ENCODE data around the gene ISCU. TPM values are rescaled to one million over a fixed set of nuclear protein-coding genes. Genes with fewer than 3 reads are reported as not detected.

The ISCU gene
- 157 and 159 TPM in 2 replicates for total RNA-seq (2014; rRNA removed; shearing (Covaris generic))

DNA sequence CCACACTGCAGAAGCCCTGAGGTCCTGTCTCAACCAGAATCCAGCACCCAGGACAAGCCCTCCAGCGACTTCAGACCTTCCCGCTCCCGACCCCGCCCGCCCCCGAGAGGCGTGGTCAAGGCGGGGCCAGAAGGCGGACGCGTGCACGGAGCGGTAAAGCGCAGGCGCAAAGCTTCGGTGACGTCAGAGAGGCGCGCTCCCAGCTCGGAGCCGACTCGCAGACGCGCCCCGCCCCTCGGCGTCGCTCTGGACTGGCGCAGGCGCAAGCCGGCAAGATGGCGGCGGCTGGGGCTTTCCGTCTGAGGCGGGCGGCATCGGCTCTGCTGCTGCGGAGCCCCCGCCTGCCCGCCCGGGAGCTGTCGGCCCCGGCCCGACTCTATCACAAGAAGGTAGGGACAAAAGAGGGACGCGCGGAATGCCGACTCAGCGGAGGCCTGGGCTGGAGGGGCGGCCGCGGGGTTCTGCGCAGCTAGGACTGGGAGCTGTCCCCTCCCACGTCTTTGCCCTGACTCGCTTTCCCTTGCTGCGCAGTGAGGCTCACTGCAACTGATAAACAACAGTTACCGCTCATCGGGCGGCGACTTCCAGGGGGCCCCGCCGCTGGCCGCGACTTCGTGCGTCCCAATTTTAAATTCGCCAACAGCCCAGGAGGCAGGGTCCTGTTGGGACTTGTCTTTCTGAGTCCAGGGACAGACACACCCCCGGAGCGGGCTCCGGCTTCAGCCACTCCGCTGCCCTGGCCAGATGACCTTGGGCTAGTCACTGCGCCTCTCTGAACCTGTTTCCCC is at the start of gene ISCU:
Gene ISCU (plus strand): TSS at position 249 of the 788 bp plus-strand sequence. CDS start 27 bp downstream, at position 276.
- in situ Hi-C loops (cut with HindIII; ENCODE audit: low sequenced_read_pairs): no loop called here
- peak; percentile 98 for DNase-seq (ENCODE audit: low spot score)

DNA sequence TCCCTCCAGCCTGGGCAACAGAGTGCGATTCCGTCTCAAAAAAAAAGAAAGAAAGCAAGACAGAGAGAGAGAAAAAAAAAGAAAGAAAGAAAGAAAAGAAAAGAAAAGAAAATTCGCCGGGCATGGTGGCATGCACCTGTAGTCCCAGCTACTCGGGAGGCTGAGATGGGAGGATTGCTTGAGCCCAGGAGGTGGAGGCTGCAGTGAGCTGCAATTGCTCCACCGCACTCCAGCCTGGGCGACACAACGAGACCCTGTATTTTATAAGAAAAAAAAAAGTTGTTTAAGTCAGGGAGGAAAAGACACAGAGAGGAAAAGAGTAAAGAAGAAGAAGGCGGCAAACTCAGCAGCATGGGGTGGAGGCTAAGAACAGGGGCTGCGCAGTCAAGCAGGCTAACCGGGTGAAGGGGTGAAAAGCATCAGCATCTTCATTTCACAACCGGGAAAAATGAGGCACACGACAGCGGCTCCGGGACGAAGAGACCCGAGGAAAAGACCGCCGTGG is 47.9 kb upstream of the ISCU start:
- in situ Hi-C loops (cut with HindIII; ENCODE audit: low sequenced_read_pairs): no loop called here

DNA sequence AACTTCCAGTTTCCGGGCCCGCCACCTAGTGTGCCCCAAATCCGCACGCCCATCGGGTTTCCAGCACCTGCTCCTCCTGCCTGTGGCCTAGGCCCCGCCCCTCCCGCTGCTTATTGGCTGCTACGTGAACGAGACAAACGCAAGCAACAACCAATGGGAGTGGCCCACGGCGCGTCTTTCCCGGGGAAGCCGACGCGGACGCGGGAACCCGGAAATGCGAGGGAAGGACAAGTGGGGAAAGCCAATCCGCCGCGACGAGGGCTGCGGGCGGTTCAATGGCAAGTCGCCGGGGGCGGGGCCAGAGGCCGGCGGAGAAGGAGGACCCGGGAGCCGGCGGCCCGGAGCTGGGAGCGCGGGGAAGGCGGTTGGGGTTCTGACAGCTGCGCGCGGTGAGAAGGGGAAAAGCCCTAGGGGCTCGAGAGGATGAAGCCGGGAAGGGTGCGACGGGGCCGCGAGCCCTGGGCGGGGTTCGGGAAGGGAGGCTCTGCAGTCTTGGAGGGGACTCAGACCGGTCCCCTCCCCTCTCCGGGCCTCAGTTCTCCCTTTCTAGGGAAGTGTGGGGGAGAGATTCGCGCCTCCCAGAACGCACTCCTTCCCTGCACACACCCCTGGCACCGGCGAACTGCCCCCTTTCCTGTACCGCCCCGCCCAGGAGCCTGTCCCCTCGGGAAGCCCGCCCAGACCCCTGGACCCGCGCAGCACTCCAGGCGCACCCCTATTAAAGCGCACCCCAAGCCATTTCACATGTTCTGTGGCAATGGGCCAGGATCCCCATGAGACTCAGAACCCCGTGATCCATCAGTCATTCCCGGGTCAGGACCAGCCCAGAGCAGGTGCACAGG is 47.2 kb upstream of the ISCU start, which contains the start of gene FICD:
Gene FICD (plus strand): TSS at position 305 of the 842 bp plus-strand sequence. CDS start 1,696 bp downstream, outside the sequence.
- peak; percentile 100 for DNase-seq (ENCODE audit: low spot score)
- in situ Hi-C loops (cut with HindIII; ENCODE audit: low sequenced_read_pairs): no loop called here

More for the DNA sequence above, 47.9 kb upstream of the ISCU start:
- no peak for DNase-seq (ENCODE audit: low spot score)

DNA sequence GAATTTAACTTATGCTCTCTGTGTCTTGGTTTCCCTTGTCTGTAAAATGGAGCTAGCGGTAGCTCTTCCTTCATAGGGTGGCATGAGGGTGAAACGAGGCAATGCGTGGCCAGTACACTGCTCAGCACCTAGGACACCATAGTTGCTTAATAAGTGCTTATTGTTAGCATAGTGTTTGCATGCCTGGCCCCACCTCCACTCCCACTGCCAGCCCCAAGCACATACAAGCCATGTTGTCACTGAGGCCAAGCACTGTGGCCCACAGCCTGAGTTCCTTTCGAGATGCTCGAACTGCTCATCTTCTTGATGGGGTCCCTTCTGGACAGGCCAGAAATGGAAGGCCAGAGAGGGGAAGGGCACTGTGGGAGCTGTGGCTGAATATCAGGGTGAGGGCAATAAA is 46.5 kb upstream of the ISCU start:
- in situ Hi-C loops (cut with HindIII; ENCODE audit: low sequenced_read_pairs): no loop called here
- no peak for DNase-seq (ENCODE audit: low spot score)

DNA sequence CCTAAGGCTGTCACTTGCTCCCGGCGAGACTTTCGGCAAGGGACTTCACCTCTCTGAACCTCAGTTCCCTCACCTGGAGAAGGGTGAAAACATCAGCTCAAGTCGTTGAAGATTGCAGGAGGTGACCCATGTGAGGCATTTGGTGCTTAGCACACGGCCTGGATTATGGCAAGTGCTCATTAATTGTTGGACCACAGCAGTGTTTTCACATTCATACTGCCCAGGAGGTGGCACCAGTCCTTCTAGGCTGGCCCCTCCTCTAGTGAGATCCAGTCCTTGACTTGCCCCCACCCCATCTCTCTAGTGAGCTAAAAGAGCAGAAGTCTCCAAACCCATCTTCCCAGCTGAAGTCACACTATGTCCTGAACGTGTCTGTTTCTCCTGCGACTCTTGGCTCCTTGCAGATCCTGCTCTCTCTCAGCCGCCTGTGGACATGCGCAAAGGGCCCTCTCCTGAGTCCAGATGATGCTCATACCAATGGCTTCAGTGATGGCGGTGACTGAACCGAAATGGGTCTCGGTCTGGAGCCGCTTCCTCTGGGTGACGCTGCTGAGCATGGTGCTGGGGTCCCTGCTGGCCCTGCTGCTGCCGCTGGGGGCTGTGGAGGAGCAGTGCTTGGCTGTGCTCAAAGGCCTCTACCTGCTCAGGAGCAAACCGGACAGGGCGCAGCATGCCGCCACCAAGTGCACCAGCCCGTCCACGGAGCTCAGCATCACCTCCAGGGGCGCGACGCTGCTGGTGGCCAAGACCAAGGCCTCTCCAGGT is 45.7 kb upstream of the ISCU start:
- in situ Hi-C loops (cut with HindIII; ENCODE audit: low sequenced_read_pairs): no loop called here
- no peak for DNase-seq (ENCODE audit: low spot score)

DNA sequence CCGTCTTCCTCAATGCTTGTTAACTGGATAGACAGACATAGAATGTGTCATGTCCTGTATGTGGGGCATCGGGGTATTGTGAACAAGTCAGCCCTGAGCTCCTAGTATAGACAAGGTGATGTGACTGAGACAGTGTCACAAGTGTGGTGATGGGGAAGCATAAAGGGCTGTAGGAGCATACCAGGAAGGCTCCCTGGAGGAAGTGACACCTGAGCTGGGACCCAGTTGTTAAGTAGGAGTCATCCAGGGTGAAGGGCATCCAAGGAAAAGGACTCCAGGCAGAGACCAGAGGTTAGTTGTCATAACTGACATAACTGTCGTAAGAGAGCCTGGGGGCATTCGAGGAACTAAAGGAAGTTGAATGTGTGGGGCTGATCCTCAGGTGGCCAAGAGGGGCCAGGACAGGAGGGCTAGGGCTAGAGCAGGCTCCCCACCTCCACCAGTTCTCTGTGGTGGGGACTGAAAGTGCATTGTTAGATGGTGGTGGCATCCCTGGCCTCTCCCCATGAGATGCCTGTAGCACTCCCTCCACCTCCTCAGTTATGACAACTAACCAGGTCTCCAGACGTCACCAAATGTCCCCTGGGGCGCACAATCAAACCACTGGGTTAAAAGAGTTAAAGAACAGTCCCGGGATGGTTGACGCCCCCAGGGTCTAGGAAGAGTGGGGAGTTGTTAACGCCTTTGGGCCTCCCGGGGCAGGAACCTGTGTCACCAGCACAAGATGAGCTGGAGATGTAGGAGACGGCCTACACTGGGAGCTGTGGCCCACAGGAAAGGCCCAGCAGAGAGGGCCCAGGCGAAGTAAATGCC is 44.9 kb upstream of the ISCU start:
- in situ Hi-C loops (cut with HindIII; ENCODE audit: low sequenced_read_pairs): no loop called here

DNA sequence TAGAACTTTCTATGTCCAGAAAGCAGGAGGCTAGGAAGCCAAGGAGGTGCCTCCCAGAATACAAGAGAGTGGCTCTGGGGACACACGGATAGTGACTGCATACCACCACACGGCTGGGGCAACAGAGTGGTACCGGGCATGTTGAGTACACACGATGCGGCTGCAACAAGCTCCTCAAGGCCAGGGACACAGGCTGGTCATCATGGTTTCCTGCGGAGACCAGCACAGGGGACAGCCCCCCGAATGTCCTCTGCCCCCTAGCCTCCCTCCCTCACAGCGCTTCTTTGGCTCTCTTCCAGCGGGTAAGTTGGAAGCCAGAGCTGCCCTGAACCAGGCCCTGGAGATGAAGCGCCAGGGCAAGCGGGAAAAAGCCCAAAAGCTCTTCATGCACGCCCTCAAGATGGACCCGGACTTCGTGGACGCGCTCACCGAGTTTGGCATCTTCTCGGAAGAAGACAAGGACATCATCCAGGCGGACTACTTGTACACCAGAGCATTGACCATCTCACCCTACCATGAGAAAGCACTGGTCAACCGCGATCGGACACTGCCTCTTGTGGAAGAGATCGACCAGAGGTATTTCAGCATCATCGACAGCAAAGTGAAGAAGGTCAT is 44.2 kb upstream of the ISCU start:
- no peak for DNase-seq (ENCODE audit: low spot score)
- in situ Hi-C loops (cut with HindIII; ENCODE audit: low sequenced_read_pairs): no loop called here

More for the DNA sequence above, 44.9 kb upstream of the ISCU start:
- DNase-seq (ENCODE audit: low spot score): no peak

DNA sequence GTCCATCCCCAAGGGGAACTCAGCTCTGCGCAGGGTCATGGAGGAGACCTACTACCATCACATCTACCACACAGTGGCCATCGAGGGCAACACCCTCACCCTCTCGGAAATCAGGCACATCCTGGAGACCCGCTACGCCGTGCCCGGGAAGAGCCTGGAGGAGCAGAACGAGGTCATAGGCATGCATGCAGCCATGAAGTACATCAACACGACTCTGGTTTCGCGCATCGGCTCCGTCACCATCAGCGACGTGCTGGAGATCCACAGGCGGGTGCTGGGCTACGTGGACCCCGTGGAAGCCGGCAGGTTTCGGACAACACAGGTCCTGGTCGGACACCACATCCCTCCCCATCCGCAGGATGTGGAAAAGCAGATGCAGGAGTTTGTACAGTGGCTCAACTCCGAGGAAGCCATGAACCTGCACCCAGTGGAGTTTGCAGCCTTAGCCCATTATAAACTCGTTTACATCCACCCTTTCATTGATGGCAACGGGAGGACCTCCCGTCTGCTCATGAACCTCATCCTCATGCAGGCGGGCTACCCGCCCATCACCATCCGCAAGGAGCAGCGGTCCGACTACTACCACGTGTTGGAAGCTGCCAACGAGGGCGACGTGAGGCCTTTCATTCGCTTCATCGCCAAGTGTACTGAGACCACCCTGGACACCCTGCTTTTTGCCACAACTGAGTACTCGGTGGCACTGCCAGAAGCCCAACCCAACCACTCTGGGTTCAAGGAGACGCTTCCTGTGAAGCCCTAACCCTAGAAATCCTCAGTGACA is 43.5 kb upstream of the ISCU start:
- no peak for DNase-seq (ENCODE audit: low spot score)
- in situ Hi-C loops (cut with HindIII; ENCODE audit: low sequenced_read_pairs): no loop called here

DNA sequence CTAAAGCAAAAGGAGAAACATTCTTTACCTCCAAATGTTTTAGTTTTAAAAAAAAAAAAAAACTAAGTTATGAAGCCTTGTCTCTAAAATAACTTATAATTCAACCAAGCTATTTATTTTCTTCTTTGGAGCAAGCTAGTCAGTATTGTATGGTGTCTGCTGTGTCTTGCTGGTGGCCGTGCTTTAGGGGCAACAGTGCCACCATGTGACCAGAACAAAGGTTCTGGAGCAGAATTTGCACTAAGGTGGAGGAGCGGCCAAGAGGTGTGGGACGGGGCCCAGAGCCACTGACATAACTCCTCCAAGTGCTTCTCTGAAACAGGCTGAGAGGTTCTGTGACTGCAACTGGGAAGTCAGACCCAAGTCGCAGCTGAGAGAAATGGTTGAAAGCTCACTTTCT is 42.8 kb upstream of the ISCU start:
- in situ Hi-C loops (cut with HindIII; ENCODE audit: low sequenced_read_pairs): no loop called here
- DNase-seq (ENCODE audit: low spot score): peak; percentile 73

DNA sequence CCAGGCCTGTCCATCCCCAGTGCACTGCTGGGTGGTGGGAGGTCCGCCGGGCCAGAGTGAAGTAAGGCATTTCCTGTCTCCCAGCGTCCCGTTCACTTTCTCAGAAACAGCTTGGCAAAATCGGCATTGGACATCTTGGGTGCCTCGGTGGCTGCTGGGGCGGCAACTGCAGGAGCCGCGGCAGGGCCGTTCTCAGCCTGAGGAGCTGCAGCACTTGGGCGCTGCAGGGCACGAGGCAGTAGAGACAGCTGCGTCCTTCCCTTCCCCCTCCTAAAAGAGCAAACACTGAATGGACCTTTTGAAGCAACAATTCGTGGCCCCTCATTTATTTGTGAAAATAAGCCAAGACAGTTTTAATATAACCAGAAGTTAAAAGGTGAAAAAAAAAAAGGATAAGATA is 39.0 kb upstream of the ISCU start:
- in situ Hi-C loops (cut with HindIII; ENCODE audit: low sequenced_read_pairs): no loop called here
- DNase-seq (ENCODE audit: low spot score): no peak

DNA sequence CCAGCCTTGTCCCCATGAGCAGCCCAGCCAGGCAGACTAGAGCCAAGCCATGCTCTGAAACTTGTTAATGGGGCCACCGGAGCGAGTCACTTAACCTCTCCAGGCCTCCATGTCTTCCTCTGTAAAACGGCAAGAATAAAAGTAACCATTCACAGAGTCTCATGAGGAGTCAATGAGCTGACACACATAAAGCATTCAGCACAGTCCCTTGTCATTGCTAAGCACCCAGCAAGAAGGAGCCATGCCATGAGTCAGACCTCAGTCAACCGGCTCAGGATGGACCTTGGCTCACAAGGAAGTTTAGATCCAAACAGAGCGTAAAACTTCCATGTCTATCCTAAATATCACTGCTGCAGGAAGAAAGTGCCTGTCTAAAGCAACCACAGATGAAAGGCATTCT is 36.7 kb upstream of the ISCU start:
- no peak for DNase-seq (ENCODE audit: low spot score)
- in situ Hi-C loops (cut with HindIII; ENCODE audit: low sequenced_read_pairs): no loop called here

DNA sequence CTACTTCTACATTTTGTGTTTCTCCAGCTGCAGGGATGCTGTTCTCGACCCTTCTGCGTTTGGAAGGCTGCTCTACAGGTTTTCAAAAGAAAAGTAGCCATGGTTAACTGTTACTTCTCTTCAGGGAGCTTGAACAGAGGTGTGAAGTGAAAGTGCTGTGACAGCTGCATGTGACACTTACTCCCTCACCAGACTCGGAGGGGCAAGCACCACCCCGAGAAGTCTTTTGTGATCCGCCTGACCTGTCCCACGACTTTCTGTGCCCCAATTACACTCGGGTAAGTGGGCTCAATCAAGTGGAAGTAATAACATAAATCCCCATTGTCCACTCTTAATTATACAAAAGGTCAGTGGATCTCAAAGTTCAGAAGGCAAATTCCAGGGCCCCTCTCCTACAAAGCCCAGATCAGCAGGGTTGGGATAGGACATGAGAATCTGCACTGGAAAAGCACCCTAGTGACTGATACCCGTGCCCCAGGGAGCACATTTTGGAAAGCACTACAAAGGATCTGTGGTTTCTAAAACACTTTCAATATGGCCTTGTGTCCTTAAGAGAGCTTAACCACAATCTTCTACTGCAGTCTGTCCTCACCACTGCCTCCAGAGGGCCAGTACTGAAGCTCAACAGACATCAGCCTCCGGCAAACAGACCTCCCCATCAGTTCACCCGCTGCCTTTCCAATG is 35.8 kb upstream of the ISCU start:
- in situ Hi-C loops (cut with HindIII; ENCODE audit: low sequenced_read_pairs): no loop called here
- DNase-seq (ENCODE audit: low spot score): no peak

DNA sequence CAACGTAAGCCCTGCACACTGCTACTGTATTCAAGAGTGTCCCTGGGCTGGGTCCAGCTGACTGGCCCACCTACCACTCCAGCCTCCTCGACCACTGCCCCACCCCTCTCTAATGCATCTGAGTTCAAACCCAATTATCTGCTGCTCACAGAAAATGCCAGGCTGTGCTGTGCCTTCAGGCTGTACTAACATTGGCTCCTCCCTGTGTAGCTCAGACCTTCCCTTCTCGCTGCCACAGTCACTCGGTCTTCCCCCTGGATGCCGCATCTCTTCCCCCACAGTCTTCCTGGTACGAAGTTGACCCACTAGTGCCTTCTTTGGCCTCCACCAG is 35.3 kb upstream of the ISCU start:
- in situ Hi-C loops (cut with HindIII; ENCODE audit: low sequenced_read_pairs): no loop called here
- DNase-seq (ENCODE audit: low spot score): no peak

DNA sequence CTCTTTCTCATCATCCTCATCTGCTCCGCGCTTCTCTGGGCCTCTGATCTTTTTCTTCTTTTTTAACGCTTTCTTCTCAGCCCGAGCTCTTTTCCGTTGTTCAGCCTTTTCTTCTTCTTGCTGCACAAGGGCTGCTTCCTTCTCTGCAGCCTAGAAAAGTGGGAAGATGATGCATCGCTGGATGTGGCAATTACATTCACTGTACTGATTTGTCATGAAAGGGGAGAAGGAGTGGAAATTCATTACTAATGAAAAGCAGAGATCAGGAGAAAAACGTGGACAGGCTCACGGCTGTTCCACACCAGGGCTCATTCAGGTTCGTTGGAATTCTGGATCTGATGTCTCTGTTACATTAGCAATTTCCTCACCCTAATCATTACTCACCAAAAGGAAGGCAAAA is 32.2 kb upstream of the ISCU start:
- in situ Hi-C loops (cut with HindIII; ENCODE audit: low sequenced_read_pairs): no loop called here
- no peak for DNase-seq (ENCODE audit: low spot score)

DNA sequence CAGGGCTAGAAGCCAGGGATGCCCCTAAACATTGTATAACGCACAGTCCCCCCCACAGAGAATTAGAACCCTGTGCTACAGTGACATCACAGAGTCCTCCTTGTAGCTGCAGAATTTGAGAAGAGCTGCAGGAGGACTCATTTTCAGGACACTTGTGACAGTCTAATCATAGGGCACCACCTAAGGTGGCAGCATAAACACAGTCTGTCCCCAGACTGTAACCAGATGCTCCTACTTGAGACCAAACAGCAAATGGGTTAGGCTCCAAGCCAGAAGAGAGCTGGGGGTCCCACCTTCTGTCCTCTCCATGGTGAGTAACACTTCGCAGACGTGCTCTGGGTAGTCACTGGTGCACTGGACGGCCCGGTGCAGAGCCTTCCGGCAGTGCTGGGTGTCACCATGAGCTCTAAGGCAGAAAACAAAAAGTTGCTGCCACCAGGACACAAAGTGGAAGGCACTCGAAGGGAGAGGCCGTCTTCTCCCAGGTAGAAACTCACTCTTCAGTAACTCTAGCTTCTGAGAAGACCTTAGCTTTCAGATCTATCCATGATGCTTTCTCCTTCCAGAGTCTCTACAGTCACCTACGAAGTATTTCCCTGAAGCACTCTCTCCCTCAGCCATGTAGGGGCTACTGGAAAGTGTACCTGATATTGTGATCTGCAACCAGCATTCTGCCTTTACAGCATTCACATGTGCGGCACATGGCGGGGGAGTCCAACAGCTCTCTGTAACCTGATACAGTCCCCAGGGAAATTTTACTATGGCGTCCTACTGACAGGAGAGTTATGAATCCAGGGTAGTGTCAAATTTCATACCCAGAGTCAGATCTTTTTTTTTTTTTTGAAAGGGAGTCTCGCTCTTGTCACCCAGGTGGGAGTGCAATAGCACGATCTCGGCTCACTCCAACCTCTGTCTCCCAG is 30.2 kb upstream of the ISCU start:
- no peak for DNase-seq (ENCODE audit: low spot score)
- in situ Hi-C loops (cut with HindIII; ENCODE audit: low sequenced_read_pairs): no loop called here

DNA sequence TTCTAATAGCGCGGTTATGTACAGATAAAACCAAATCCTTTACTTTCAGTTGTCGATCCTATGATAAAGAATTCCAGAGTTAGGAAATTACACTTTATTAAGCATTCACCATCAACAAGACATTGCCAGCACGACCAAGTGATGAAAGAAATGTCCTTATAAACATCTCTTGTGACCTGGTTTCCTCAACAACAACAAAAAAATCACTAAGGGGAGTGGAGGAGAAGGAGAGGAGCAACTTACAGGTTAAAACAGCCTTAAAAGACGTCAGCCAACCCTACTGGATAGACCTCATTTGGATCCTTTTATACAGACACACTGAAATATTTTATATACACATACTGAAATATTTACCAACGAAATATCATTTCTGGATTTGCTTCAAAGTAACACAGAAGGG is 24.2 kb upstream of the ISCU start:
- DNase-seq (ENCODE audit: low spot score): no peak
- in situ Hi-C loops (cut with HindIII; ENCODE audit: low sequenced_read_pairs): no loop called here
